Mononuclear cell (primary cell): ENCODE data around the gene ARHGAP33. TPM values are rescaled to one million over a fixed set of nuclear protein-coding genes. Genes with fewer than 3 reads are reported as not detected.

Source experiments
- H3K27me3 ChIP-seq: 2 replicates; pipeline ENCODE4 v1.6.0; 2011; ENCODE audit warnings: low read length, control low read depth; ENCODE audit not compliant: insufficient read depth
- H3K4me1 ChIP-seq: 2 replicates; pipeline ENCODE4 v1.5.1; 2011; ENCODE audit warnings: mild to moderate bottlenecking, low read length, control low read depth; ENCODE audit not compliant: insufficient read depth
- H3K4me3 ChIP-seq: 2 replicates; pipeline ENCODE4 v1.5.1; 2011; ENCODE audit warnings: mild to moderate bottlenecking, low read length, moderate library complexity
- H3K9me3 ChIP-seq: 2 replicates; pipeline ENCODE4 v1.5.1; 2011; ENCODE audit warnings: low read depth, mild to moderate bottlenecking, control low read depth, low read length
- total RNA-seq: library from RNA; depleted of rRNA; stranded (reverse); fragments of >200 nt; gene quantifications from one replicate; pipeline ENCODE4 v1.2.3, GENCODE V29; 2012

The ARHGAP33 gene
- 4.1 TPM for total RNA-seq

GRCh38 chr19:35775298-35776101 lies at the start of gene ARHGAP33:
TSS of gene ARHGAP33 (plus strand) at chr19:35775564. CDS start at chr19:35775659, 95 bp downstream.
- peaks cover 12% of the 10 kb centered on the region for H3K4me1 ChIP-seq
- no peaks in the 10 kb centered on the region for H3K27me3 ChIP-seq
- no peaks in the 10 kb centered on the region for H3K9me3 ChIP-seq
- peak within 1 kb of the TSS; percentile 52 for H3K4me3 ChIP-seq

- Histone ChIP-seq H3K4me3 (no peak overlapping the region), H3K27me3 (no peaks in the 10 kb centered on the region), H3K4me1 (no peaks in the 10 kb centered on the region), H3K9me3 (no peaks in the 10 kb centered on the region)
Observed at GRCh38 chr19:35727053-35727955, 48.1 kb upstream of the ARHGAP33 start.

- no peaks in the 10 kb centered on the region for H3K9me3 ChIP-seq
- H3K27me3 ChIP-seq = no peaks in the 10 kb centered on the region
- no peaks in the 10 kb centered on the region for H3K4me1 ChIP-seq
- no peak overlapping the region for H3K4me3 ChIP-seq
Observed at GRCh38 chr19:35727956-35728706, 47.2 kb upstream of the ARHGAP33 start.

- Histone ChIP-seq H3K27me3 (no peaks in the 10 kb centered on the region), H3K9me3 (no peaks in the 10 kb centered on the region), H3K4me3 (no peak overlapping the region)
Observed at GRCh38 chr19:35729021-35729420, 46.3 kb upstream of the ARHGAP33 start.

DNA sequence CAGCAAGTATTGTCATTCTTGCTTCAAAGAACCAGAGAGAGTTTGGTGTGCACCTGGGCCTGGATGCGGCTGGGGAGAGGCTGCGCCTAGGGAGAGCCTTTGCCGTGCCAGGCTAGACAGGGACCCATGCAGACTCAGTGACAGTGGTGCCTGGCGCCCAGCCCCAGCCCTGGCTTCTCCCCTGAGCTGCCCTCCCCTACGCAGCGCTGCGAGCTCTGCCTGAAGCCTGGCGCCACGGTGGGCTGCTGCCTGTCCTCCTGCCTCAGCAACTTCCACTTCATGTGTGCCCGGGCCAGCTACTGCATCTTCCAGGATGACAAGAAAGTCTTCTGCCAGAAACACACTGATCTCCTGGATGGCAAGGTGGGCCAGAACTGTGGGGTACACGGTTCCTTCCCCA lies 45.6 kb upstream of the ARHGAP33 start:
- Histone ChIP-seq H3K9me3 (no peaks in the 10 kb centered on the region), H3K27me3 (no peaks in the 10 kb centered on the region), H3K4me1 (no peaks in the 10 kb centered on the region), H3K4me3 (no peak overlapping the region)

More at GRCh38 chr19:35729021-35729420, 46.3 kb upstream of the ARHGAP33 start:
- no peaks in the 10 kb centered on the region for H3K4me1 ChIP-seq

DNA sequence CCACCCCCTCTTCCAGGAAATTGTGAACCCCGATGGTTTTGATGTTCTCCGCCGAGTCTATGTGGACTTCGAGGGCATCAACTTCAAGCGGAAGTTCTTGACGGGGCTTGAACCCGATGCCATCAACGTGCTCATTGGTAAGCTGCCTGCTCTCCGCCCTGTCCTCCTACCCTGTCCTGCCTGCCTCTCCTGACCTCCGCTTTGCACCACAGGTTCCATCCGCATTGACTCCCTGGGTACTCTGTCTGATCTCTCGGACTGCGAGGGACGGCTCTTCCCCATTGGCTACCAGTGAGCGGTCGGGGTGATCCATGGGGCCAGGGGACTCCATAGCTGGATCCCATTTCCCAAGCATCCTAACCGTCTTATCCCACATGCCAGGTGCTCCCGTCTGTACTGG lies 45.0 kb upstream of the ARHGAP33 start:
- H3K9me3 ChIP-seq = no peaks in the 10 kb centered on the region
- no peaks in the 10 kb centered on the region for H3K27me3 ChIP-seq
- no peaks in the 10 kb centered on the region for H3K4me1 ChIP-seq
- H3K4me3 ChIP-seq = no peak overlapping the region

DNA sequence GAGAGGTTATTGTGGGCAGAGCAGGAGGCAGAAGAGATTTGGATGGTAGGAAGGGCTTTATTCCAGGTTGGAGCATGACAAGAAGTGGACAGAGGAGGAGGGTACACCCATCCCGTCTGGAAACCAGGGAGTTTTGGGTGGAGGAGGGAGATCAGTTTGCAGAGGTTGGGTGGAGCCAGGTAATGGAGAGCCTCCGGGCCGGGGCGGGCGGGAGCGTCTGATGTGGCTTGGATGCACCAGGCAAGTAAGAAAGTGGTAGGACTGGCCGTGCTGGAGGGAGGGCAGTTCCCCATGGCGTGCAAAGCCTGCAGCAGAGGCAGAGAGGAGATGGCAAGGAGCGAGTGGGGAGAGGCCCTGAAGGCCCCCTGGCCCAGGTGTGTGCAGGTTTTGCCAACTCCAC lies 44.0 kb upstream of the ARHGAP33 start:
- no peaks in the 10 kb centered on the region for H3K9me3 ChIP-seq
- H3K4me1 ChIP-seq = no peaks in the 10 kb centered on the region
- H3K27me3 ChIP-seq = no peaks in the 10 kb centered on the region
- H3K4me3 ChIP-seq = no peak overlapping the region

GRCh38 chr19:35731779-35732405 lies 43.5 kb upstream of the ARHGAP33 start:
- no peaks in the 10 kb centered on the region for H3K27me3 ChIP-seq
- peaks cover 2% of the 10 kb centered on the region for H3K4me1 ChIP-seq
- no peaks in the 10 kb centered on the region for H3K9me3 ChIP-seq
- no peak overlapping the region for H3K4me3 ChIP-seq

- H3K9me3 ChIP-seq = no peaks in the 10 kb centered on the region
- no peak overlapping the region for H3K4me3 ChIP-seq
- peaks cover 10% of the 10 kb centered on the region for H3K4me1 ChIP-seq
- H3K27me3 ChIP-seq = no peaks in the 10 kb centered on the region
Observed at GRCh38 chr19:35732540-35733179, 42.7 kb upstream of the ARHGAP33 start.

DNA sequence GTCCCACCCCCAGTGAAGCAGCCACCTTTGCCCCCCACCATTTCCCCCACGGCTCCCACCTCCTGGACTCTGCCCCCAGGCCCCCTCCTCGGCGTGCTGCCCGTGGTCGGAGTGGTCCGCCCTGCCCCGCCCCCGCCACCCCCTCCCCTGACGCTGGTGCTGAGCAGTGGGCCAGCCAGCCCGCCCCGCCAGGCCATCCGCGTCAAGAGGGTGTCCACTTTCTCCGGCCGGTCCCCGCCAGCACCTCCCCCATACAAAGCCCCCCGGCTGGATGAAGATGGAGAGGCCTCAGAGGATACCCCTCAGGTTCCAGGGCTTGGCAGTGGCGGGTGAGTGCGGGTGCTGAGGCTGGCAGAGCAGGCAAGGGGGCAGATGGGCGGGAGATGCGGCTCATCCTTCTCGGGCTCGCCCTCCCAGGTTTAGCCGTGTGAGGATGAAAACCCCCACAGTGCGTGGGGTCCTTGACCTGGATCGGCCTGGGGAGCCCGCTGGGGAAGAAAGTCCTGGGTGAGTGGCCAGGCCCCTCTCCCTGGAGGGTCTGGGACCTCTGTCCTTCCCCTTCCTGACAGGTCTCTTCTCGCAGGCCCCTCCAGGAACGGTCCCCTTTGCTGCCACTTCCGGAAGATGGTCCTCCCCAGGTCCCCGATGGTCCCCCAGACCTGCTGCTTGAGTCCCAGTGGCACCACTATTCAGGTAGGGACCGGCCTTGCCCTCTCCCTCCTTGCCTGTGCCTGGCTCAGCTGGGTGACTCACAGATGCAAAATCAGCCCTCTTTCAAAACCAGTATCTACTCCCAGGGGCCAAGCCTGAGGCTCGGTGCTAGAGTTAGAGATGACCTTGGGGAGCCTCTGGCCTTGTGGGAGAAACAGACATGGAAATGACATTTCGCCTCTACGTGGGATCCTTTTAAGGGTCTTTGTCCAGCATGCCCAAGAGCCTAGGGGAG lies 41.9 kb upstream of the ARHGAP33 start:
- Histone ChIP-seq H3K4me1 (peaks cover 10% of the 10 kb centered on the region), H3K9me3 (no peaks in the 10 kb centered on the region)

DNA sequence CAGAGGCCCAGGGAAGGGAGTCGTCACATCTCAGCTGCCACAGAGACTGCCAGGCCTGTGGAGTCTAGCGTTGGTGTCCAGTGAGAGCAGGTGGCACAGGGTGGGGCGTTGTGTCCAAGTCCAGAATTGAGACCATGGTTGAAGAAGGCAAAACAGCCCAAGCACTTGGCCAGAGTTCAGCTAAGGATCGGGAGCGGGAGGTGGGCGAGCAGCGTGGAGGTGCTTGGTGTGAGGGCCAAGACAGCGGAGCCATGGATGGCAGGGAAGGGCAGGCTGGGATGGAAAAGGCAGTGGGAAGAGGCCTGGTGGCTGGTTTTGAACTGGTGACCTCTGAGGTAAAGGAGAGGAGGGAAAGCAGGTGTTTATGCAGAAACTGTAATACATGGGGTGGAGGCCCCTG lies 41.1 kb upstream of the ARHGAP33 start:
- Histone ChIP-seq H3K27me3 (no peaks in the 10 kb centered on the region), H3K9me3 (no peaks in the 10 kb centered on the region), H3K4me3 (no peak overlapping the region), H3K4me1 (peaks cover 11% of the 10 kb centered on the region)

More for the DNA sequence above, 41.9 kb upstream of the ARHGAP33 start:
- H3K4me3 ChIP-seq = no peak overlapping the region
- H3K27me3 ChIP-seq = no peaks in the 10 kb centered on the region

DNA sequence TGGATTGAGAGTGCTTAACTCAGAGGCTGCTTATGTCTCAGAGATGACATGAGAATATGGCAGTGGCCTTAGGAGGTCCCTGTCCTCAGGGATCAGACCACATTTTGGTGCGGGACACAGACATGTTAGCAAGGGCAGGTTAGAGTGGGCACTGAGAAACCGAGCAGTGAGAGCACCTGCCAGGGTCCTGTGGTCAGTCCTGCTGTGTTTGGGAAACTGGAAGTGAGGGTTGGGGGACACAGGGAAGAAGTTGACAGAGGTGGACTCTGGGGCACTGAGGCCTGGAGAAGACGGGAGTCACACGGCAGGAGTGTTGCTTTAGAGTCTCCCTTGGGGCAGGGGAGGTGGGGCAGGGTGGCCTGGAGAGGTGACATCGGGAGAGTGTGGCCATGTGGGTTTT lies 40.5 kb upstream of the ARHGAP33 start:
- H3K4me3 ChIP-seq = no peak overlapping the region
- no peaks in the 10 kb centered on the region for H3K27me3 ChIP-seq
- H3K4me1 ChIP-seq = peaks cover 17% of the 10 kb centered on the region
- H3K9me3 ChIP-seq = no peaks in the 10 kb centered on the region
